Keratinocyte (primary cell): ENCODE measurements around the gene CXXC5. TPM values are rescaled to one million over a fixed set of nuclear protein-coding genes. Genes with fewer than 3 reads are reported as not detected.

Source experiments
- DNase-seq: peaks from one replicate; pipeline ENCODE4 v3.0.0-alpha.2; 2011; ENCODE audit warnings: low read depth, missing footprints, low spot score
- FAIRE-seq: peaks from 2 replicates; lab custom pipeline; 2011; peaks lifted over from hg19 to GRCh38; lab: Jason Lieb, UNC
- H2AFZ ChIP-seq: 2 replicates; pipeline ENCODE4 v1.6.0; 2012; ENCODE audit warnings: low read length, control low read depth, inconsistent platforms; ENCODE audit not compliant: control insufficient read depth
- H3K27ac ChIP-seq: 2 replicates; pipeline ENCODE4 v1.5.1; 2011; ENCODE audit warnings: low read length; ENCODE audit not compliant: control insufficient read depth, insufficient read depth
- H3K27me3 ChIP-seq: 3 replicates; pipeline ENCODE4 v1.6.0; 2011; ENCODE audit warnings: low read length; ENCODE audit not compliant: control insufficient read depth, insufficient read depth; ENCODE audit errors: extremely low read depth
- H3K36me3 ChIP-seq, 2 experiments: 2 replicates in 1 of 2; 3 replicates in 1 of 2; pipeline ENCODE4 v1.5.1; 2011; ENCODE audit warnings: low read length in 2 of 2, mild to moderate bottlenecking in 1 of 2; ENCODE audit not compliant: control insufficient read depth in 2 of 2, insufficient read depth in 2 of 2; ENCODE audit errors: extremely low read depth in 1 of 2
- H3K4me1 ChIP-seq: 3 replicates; pipeline ENCODE4 v1.5.1; 2011; ENCODE audit warnings: low read length; ENCODE audit not compliant: control insufficient read depth, insufficient read depth; ENCODE audit errors: extremely low read depth
- H3K4me2 ChIP-seq: 3 replicates; pipeline ENCODE4 v1.6.0; 2011; ENCODE audit warnings: low read depth, low read length; ENCODE audit not compliant: control insufficient read depth, insufficient read depth; ENCODE audit errors: extremely low read depth
- H3K4me3 ChIP-seq, 3 experiments: fragments of 200-600 bp in 1 of 3; sonication (generic) in 1 of 3; 2 replicates in 2 of 3; 3 replicates in 1 of 3; pipeline ENCODE4 v1.5.1; 2011 to 2016; ENCODE audit warnings: low read length in 3 of 3, mild to moderate bottlenecking in 3 of 3, control low read depth in 2 of 3, inconsistent platforms in 1 of 3, low read depth in 1 of 3, mixed read lengths in 1 of 3, mixed run types in 1 of 3, moderate library complexity in 1 of 3; ENCODE audit not compliant: control insufficient read depth in 2 of 3, insufficient read depth in 2 of 3; ENCODE audit errors: extremely low read depth in 1 of 3
- H3K79me2 ChIP-seq: 2 replicates; pipeline ENCODE4 v1.6.0; 2012; ENCODE audit warnings: low read length; ENCODE audit not compliant: control insufficient read depth, insufficient read depth
- H3K9ac ChIP-seq: 3 replicates; pipeline ENCODE4 v1.6.0; 2011; ENCODE audit warnings: low read length; ENCODE audit not compliant: control insufficient read depth, insufficient read depth; ENCODE audit errors: extremely low read depth
- H3K9me1 ChIP-seq: 3 replicates; pipeline ENCODE4 v1.6.0; 2011; ENCODE audit warnings: low read length; ENCODE audit not compliant: control insufficient read depth, insufficient read depth; ENCODE audit errors: extremely low read depth
- H3K9me3 ChIP-seq: 2 replicates; pipeline ENCODE4 v1.5.1; 2012; ENCODE audit warnings: low read depth, low read length; ENCODE audit not compliant: control insufficient read depth
- H4K20me1 ChIP-seq: 3 replicates; pipeline ENCODE4 v1.6.0; 2011; ENCODE audit warnings: low read length; ENCODE audit not compliant: control insufficient read depth, insufficient read depth; ENCODE audit errors: extremely low read depth
- EZH2 ChIP-seq: IDR thresholded peaks from one replicate; pipeline ENCODE4 v1.6.1; 2012; ENCODE audit warnings: inconsistent platforms, mild to moderate bottlenecking, low read length, moderate library complexity
- dilution Hi-C: fragments of 300-500 bp; cut with MboI; formaldehyde crosslinking; loops from one replicate; pipeline ENCODE4 v1.7.0; 2020; ENCODE audit warnings: low sequenced_read_pairs; ENCODE audit not compliant: extremely low pct_ligation_motif_present
- polyA plus RNA-seq, 5 experiments: library from polyadenylated mRNA; depleted of rRNA in 3 of 5; stranded (reverse) in 3 of 5; stranded (forward) in 1 of 5; unstranded in 1 of 5; fragments of >200 nt; gene quantifications; 1 replicate in 1 of 5; 2 replicates in 3 of 5; 3 replicates in 1 of 5; pipeline versions ENCODE4 v1.2.1 to v1.2.3, GENCODE V29; 2011 to 2012; ENCODE audit warnings: missing spikeins in 2 of 5, low read depth in 1 of 5, low replicate concordance in 1 of 5
- TF ChIP-seq, protein P1 (sequence below), 3 experiments: IDR thresholded peaks in 1 of 3; conservative IDR thresholded peaks in 1 of 3; optimal IDR thresholded peaks in 1 of 3; 2 replicates in 2 of 3; 3 replicates in 1 of 3; pipeline versions ENCODE3 to v1.5.1; 2011; ENCODE audit warnings: low read length in 3 of 3, mild to moderate bottlenecking in 3 of 3, moderate library complexity in 2 of 3, control low read depth in 1 of 3, inconsistent platforms in 1 of 3; ENCODE audit not compliant: insufficient read depth in 2 of 3; ENCODE audit errors: extremely low read depth in 1 of 3

CXXC5 gene
- polyA plus RNA-seq, 1 donor (not counting 4 experiments of a cell fraction or from before 2014, with no cell fraction given) = 1.0 TPM

DNA sequence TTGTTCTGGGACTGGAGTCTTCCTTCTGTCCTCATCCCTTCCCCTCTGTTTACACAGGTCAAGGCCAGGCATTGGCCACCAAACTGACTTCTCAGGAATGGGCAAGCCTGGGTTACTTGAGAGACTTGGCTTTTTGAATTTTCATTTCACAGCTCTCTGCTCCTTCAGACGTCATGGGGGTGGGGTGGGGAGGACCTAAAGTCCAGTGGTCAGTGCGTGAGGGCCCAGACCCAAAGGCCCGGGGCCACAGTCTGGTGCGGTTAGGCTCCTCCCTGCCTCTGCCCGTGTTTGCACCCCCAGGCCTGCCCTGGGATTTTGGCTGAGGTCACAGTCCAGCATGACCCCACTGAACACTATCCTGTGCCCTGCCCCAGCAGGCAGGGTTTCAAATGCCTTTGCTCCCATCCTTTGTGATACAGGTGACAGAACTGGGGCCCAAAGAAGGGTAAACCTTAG, 4.1 kb upstream of the CXXC5 start:
- H3K27ac ChIP-seq = no peak overlapping the region

DNA sequence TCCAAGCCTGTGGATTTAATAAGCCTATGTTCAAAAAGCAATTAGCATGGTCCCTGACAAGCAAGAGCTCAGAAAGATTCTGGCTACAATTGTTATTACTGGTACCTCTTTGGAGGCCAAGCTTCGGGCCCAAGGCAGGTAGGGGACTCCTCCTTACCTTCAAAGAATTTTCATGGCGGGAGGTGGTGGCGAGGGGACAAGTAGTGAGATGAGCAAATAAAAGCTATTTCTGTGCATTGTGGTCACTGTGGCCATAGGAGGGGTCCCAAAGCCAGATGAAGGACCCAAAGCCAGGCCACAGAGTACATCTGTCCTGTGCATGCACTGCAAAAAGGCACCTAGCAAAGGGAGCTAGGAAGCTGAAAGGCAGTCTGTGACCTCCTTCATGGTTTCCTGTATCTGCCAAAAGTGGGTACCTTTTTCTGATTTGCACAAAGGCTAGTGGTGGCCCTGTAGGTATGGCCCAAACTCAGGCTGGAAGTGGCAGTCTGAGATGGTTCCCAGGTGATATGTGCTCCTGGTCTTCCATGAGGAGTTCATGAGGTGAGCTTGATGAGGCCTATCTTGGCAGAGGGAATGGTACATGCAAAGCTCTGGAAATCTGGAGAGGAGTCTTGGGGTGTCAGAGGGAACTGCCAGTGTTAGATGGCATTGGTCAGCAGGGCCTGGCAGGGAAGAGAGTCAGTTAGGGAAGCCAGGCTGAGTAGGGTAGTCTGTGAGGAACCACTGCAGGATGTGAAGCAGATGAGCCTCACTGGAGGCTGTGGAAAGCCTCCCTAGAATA, 3.3 kb upstream of the CXXC5 start:
- H3K79me2 ChIP-seq = no peaks in the 10 kb centered on the region
- H3K27ac ChIP-seq = no peak overlapping the region
- TF ChIP-seq EZH2 = no peak
- TF ChIP-seq, protein P1, sequence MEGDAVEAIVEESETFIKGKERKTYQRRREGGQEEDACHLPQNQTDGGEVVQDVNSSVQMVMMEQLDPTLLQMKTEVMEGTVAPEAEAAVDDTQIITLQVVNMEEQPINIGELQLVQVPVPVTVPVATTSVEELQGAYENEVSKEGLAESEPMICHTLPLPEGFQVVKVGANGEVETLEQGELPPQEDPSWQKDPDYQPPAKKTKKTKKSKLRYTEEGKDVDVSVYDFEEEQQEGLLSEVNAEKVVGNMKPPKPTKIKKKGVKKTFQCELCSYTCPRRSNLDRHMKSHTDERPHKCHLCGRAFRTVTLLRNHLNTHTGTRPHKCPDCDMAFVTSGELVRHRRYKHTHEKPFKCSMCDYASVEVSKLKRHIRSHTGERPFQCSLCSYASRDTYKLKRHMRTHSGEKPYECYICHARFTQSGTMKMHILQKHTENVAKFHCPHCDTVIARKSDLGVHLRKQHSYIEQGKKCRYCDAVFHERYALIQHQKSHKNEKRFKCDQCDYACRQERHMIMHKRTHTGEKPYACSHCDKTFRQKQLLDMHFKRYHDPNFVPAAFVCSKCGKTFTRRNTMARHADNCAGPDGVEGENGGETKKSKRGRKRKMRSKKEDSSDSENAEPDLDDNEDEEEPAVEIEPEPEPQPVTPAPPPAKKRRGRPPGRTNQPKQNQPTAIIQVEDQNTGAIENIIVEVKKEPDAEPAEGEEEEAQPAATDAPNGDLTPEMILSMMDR (optimal IDR thresholded peaks at IDR 0.05 in 1 of 3, IDR thresholded peaks at IDR 0.05 in 1 of 3, conservative IDR thresholded peaks at IDR 0.05 in 1 of 3; ENCODE audit: extremely low read depth in 1 of 3, insufficient read depth in 2 of 3, low read length in 3 of 3) = no peak
- no peaks in the 10 kb centered on the region for H3K36me3 ChIP-seq
- H3K9me1 ChIP-seq = no peaks in the 10 kb centered on the region
- no peak overlapping the region for H3K9ac ChIP-seq
- FAIRE-seq (no peak), DNase-seq (no peak)
- H3K27me3 ChIP-seq = peaks cover 29% of the 10 kb centered on the region
- H2AFZ ChIP-seq = no peak overlapping the region
- peaks cover 5% of the 10 kb centered on the region for H3K4me1 ChIP-seq
- H3K4me3 ChIP-seq = no peak overlapping the region
- dilution Hi-C loops = no loop called here
- no peaks in the 10 kb centered on the region for H4K20me1 ChIP-seq
- H3K9me3 ChIP-seq = no peaks in the 10 kb centered on the region
- no peak overlapping the region for H3K4me2 ChIP-seq

More for the DNA sequence above, 4.1 kb upstream of the CXXC5 start:
- no peak overlapping the region for H3K9ac ChIP-seq
- H3K9me1 ChIP-seq = no peaks in the 10 kb centered on the region
- dilution Hi-C loops = no loop called here
- peaks cover 21% of the 10 kb centered on the region for H3K27me3 ChIP-seq
- no peak for TF ChIP-seq EZH2
- TF ChIP-seq, protein P1 (optimal IDR thresholded peaks at IDR 0.05 in 1 of 3, IDR thresholded peaks at IDR 0.05 in 1 of 3, conservative IDR thresholded peaks at IDR 0.05 in 1 of 3; ENCODE audit: extremely low read depth in 1 of 3, insufficient read depth in 2 of 3, low read length in 3 of 3) = no peak
- no peak for FAIRE-seq
- no peaks in the 10 kb centered on the region for H4K20me1 ChIP-seq
- H3K9me3 ChIP-seq = no peaks in the 10 kb centered on the region
- H3K4me3 ChIP-seq = no peak overlapping the region
- no peaks in the 10 kb centered on the region for H3K36me3 ChIP-seq
- H3K4me2 ChIP-seq = no peak overlapping the region
- peaks cover under 1% of the 10 kb centered on the region for H3K4me1 ChIP-seq
- no peaks in the 10 kb centered on the region for H3K79me2 ChIP-seq
- DNase-seq = no peak
- H2AFZ ChIP-seq = no peak overlapping the region
